K562 (cell line): Measurements from ENCODE around the gene CNOT2.

Experiments
- CTCF ChIP-seq, 3 experiments: IDR thresholded peaks in 2 of 3; conservative IDR thresholded peaks in 1 of 3; 2 replicates each; pipeline ENCODE4 v1.5.1; 2011 to 2012; ENCODE audit warnings: low read length in 3 of 3, mild to moderate bottlenecking in 3 of 3, control low read depth in 2 of 3, improper control_type of control experiment in 1 of 3, inconsistent platforms in 1 of 3, low read depth in 1 of 3, mixed read lengths in 1 of 3, moderate library complexity in 1 of 3; ENCODE audit not compliant: insufficient read depth in 2 of 3
- E2F6 ChIP-seq, 2 experiments: IDR thresholded peaks; 2 replicates each; pipeline ENCODE4 v1.6.1; 2011; ENCODE audit warnings: borderline replicate concordance in 1 of 2, control low read depth in 1 of 2, low read depth in 1 of 2, low read length in 1 of 2, mild to moderate bottlenecking in 1 of 2, mixed read lengths in 1 of 2, moderate library complexity in 1 of 2; ENCODE audit not compliant: insufficient read depth in 1 of 2, insufficient read length in 1 of 2, poor library complexity in 1 of 2, severe bottlenecking in 1 of 2; ENCODE audit errors: extremely low read depth in 1 of 2
- EP300 ChIP-seq: IDR thresholded peaks from 2 replicates; pipeline ENCODE4 v1.6.1; 2012; ENCODE audit warnings: low read length, improper control_type of control experiment
- ESRRA ChIP-seq: fragments of 450-650 bp; IDR thresholded peaks from 2 replicates; pipeline ENCODE4 v1.6.1; 2014; ENCODE audit warnings: low read depth, mild to moderate bottlenecking, moderate library complexity, borderline replicate concordance
- HOMEZ ChIP-seq: fragments of 250-450 bp; sonication (Bioruptor Pico); IDR thresholded peaks from 2 replicates; pipeline ENCODE4 v1.4.0; 2020; ENCODE audit warnings: mild to moderate bottlenecking, moderate library complexity
- MAX ChIP-seq: sonication (generic); formaldehyde crosslinking; IDR thresholded peaks from 2 replicates; pipeline ENCODE4 v1.9.0; 2022; ENCODE audit warnings: mild to moderate bottlenecking, missing genetic modification reagents
- MIER1 ChIP-seq: fragments of 450-650 bp; IDR thresholded peaks from 2 replicates; pipeline ENCODE4 v1.6.1; 2016; ENCODE audit warnings: antibody characterized with exemption, mild to moderate bottlenecking, low read depth
- MTA3 ChIP-seq: fragments of 450-650 bp; formaldehyde crosslinking; IDR thresholded peaks from 2 replicates; pipeline ENCODE4 v1.6.1; 2017; ENCODE audit warnings: mild to moderate bottlenecking, borderline replicate concordance
- POLR2A ChIP-seq: fragments of 450-650 bp; conservative IDR thresholded peaks from 2 replicates; pipeline ENCODE4 v1.6.1; 2016
- RAD21 ChIP-seq, 2 experiments: fragments of 250-450 bp in 1 of 2; fragments of 450-650 bp in 1 of 2; sonication (Bioruptor Pico) in 1 of 2; formaldehyde crosslinking in 1 of 2; IDR thresholded peaks in 1 of 2; conservative IDR thresholded peaks in 1 of 2; 2 replicates each; pipeline versions ENCODE4 v1.4.0 to v1.8.0; 2020 to 2022; ENCODE audit warnings: mild to moderate bottlenecking in 2 of 2, moderate library complexity in 1 of 2
- USF1 ChIP-seq: sonication (generic); formaldehyde crosslinking; IDR thresholded peaks from 2 replicates; pipeline ENCODE4 v1.9.0; 2022; ENCODE audit warnings: mild to moderate bottlenecking, missing genetic modification reagents
- ZBTB26 ChIP-seq: fragments of 450-650 bp; formaldehyde crosslinking; IDR thresholded peaks from 2 replicates; pipeline ENCODE4 v1.4.0; 2022; ENCODE audit warnings: missing genetic modification characterization

- TF ChIP-seq ZBTB26 (CRISPR knock-in tag) (no peak), EP300 (no peak), MIER1 (no peak), POLR2A (no peak), CTCF (IDR thresholded peaks at IDR 0.05 in 2 of 3, conservative IDR thresholded peaks at IDR 0.05 in 1 of 3; ENCODE audit: insufficient read depth in 2 of 3, low read depth in 1 of 3, low read length in 3 of 3) (no peak), HOMEZ (CRISPR knock-in tag) (no peak), E2F6 (IDR thresholded peaks at IDR 0.05; ENCODE audit: borderline replicate concordance in 1 of 2, extremely low read depth in 1 of 2, insufficient read depth in 1 of 2, insufficient read length in 1 of 2, low read depth in 1 of 2, low read length in 1 of 2, poor library complexity in 1 of 2, severe bottlenecking in 1 of 2) (no peak), USF1 (CRISPR knock-in tag) (no peak), MAX (CRISPR knock-in tag) (no peak), MTA3 (no peak), RAD21 (CRISPR knock-in tag; conservative IDR thresholded peaks at IDR 0.05 in 1 of 2, IDR thresholded peaks at IDR 0.05 in 1 of 2) (no peak), ESRRA (no peak)
These were observed 70.9 kb downstream of the CNOT2 start for GRCh38 chr12:70314145-70314544.
